ENCODE measurements around the gene ITGB8.

- TF ChIP-seq EZH2phosphoT487 (IDR thresholded peaks at IDR 0.05; ENCODE audit: insufficient read depth, low read depth) (no peak), EZH2 (IDR thresholded peaks at IDR 0.05; ENCODE audit: insufficient read depth, poor library complexity, severe bottlenecking) (no peak)
Measured at GRCh38 chr7:20302891-20303290, 27.8 kb upstream of the ITGB8 start.

Measured in GM23248 (cell line).